SK-N-SH treated with all-trans-retinoic acid at 6 μM for 48 hours (cell line): ENCODE data around the gene CYBA.

Source experiments
- ARNTL ChIP-seq: fragments of 450-650 bp; formaldehyde crosslinking; IDR thresholded peaks from 2 replicates; pipeline ENCODE4 v1.5.0; 2020; ENCODE audit warnings: low read depth, mild to moderate bottlenecking, moderate library complexity, borderline replicate concordance
- ESRRG ChIP-seq: fragments of 250-450 bp; sonication (Bioruptor Pico); IDR thresholded peaks from 2 replicates; pipeline ENCODE4 v1.6.1; 2021; ENCODE audit warnings: mild to moderate bottlenecking
- RARB ChIP-seq: fragments of 250-450 bp; sonication (Bioruptor Pico); IDR thresholded peaks from 2 replicates; pipeline ENCODE4 v1.8.0; 2021; ENCODE audit warnings: mild to moderate bottlenecking, moderate library complexity
- TCF4 ChIP-seq: fragments of 250-450 bp; sonication (Bioruptor Pico); IDR thresholded peaks from 2 replicates; pipeline ENCODE4 v1.8.0; 2021; ENCODE audit warnings: mild to moderate bottlenecking, moderate library complexity, borderline replicate concordance
- ZFP3 ChIP-seq: fragments of 250-450 bp; sonication (Bioruptor Pico); IDR thresholded peaks from 2 replicates; pipeline ENCODE4 v1.5.0; 2020; ENCODE audit warnings: mild to moderate bottlenecking, moderate library complexity
- ZNF565 ChIP-seq: fragments of 450-650 bp; formaldehyde crosslinking; conservative IDR thresholded peaks from 2 replicates; pipeline ENCODE4 v1.5.0; 2020; ENCODE audit warnings: low read depth, mild to moderate bottlenecking, moderate library complexity
- ZNF8 ChIP-seq: fragments of 450-650 bp; formaldehyde crosslinking; IDR thresholded peaks from 2 replicates; pipeline ENCODE4 v1.5.0; 2020; ENCODE audit warnings: mild to moderate bottlenecking, moderate library complexity
- TF ChIP-seq, protein P1 (sequence below): fragments of 250-450 bp; sonication (Bioruptor Pico); IDR thresholded peaks from 2 replicates; pipeline ENCODE4 v1.8.0; 2020; ENCODE audit warnings: mild to moderate bottlenecking, moderate library complexity, borderline replicate concordance
- TF ChIP-seq, protein P2 (sequence below): fragments of 250-450 bp; sonication (Bioruptor Pico); IDR thresholded peaks from 2 replicates; pipeline ENCODE4 v1.5.0; 2020; ENCODE audit warnings: mild to moderate bottlenecking, moderate library complexity
- TF ChIP-seq, protein P3 (sequence below): fragments of 250-450 bp; sonication (Bioruptor Pico); IDR thresholded peaks from 2 replicates; pipeline ENCODE4 v1.5.1; 2021; ENCODE audit warnings: mild to moderate bottlenecking, moderate library complexity

DNA sequence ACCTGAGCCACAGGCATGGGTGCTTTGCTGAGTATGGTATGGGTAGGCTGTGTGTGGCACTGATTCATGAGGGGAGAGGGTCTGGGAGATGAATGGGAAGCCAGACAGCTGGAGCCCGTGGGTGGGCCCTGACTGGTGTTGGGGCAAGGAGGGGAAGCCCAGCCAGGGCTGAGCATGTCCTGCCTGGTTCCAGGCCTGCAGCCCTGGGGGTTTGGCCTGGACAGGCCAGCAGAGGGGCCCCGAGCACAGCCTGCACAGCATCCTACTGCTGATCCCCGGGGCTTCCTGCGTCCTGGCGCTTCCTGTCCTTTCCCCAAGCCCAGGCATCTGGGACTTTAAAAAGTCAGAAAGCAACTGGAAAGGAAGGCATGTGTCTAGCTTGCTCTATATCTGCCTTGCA is 16.6 kb upstream of the CYBA start:
- TF ChIP-seq, protein P1, sequence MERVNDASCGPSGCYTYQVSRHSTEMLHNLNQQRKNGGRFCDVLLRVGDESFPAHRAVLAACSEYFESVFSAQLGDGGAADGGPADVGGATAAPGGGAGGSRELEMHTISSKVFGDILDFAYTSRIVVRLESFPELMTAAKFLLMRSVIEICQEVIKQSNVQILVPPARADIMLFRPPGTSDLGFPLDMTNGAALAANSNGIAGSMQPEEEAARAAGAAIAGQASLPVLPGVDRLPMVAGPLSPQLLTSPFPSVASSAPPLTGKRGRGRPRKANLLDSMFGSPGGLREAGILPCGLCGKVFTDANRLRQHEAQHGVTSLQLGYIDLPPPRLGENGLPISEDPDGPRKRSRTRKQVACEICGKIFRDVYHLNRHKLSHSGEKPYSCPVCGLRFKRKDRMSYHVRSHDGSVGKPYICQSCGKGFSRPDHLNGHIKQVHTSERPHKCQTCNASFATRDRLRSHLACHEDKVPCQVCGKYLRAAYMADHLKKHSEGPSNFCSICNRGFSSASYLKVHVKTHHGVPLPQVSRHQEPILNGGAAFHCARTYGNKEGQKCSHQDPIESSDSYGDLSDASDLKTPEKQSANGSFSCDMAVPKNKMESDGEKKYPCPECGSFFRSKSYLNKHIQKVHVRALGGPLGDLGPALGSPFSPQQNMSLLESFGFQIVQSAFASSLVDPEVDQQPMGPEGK (CRISPR knock-in tag): no peak
- no peak for TF ChIP-seq TCF4
- TF ChIP-seq ZNF565 (CRISPR knock-in tag): no peak
- no peak for TF ChIP-seq ARNTL (CRISPR knock-in tag)
- TF ChIP-seq, protein P2, sequence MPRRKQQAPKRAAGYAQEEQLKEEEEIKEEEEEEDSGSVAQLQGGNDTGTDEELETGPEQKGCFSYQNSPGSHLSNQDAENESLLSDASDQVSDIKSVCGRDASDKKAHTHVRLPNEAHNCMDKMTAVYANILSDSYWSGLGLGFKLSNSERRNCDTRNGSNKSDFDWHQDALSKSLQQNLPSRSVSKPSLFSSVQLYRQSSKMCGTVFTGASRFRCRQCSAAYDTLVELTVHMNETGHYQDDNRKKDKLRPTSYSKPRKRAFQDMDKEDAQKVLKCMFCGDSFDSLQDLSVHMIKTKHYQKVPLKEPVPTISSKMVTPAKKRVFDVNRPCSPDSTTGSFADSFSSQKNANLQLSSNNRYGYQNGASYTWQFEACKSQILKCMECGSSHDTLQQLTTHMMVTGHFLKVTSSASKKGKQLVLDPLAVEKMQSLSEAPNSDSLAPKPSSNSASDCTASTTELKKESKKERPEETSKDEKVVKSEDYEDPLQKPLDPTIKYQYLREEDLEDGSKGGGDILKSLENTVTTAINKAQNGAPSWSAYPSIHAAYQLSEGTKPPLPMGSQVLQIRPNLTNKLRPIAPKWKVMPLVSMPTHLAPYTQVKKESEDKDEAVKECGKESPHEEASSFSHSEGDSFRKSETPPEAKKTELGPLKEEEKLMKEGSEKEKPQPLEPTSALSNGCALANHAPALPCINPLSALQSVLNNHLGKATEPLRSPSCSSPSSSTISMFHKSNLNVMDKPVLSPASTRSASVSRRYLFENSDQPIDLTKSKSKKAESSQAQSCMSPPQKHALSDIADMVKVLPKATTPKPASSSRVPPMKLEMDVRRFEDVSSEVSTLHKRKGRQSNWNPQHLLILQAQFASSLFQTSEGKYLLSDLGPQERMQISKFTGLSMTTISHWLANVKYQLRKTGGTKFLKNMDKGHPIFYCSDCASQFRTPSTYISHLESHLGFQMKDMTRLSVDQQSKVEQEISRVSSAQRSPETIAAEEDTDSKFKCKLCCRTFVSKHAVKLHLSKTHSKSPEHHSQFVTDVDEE (CRISPR knock-in tag): no peak
- TF ChIP-seq ZNF8: no peak
- TF ChIP-seq ZFP3: no peak
- TF ChIP-seq RARB: no peak
- TF ChIP-seq, protein P3, sequence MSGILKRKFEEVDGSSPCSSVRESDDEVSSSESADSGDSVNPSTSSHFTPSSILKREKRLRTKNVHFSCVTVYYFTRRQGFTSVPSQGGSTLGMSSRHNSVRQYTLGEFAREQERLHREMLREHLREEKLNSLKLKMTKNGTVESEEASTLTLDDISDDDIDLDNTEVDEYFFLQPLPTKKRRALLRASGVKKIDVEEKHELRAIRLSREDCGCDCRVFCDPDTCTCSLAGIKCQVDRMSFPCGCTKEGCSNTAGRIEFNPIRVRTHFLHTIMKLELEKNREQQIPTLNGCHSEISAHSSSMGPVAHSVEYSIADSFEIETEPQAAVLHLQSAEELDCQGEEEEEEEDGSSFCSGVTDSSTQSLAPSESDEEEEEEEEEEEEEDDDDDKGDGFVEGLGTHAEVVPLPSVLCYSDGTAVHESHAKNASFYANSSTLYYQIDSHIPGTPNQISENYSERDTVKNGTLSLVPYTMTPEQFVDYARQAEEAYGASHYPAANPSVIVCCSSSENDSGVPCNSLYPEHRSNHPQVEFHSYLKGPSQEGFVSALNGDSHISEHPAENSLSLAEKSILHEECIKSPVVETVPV: no peak
- TF ChIP-seq ESRRG (CRISPR knock-in tag): no peak
